ENCODE data around the gene LGALS16. TPM values are rescaled to one million over a fixed set of nuclear protein-coding genes. Genes with fewer than 3 reads are reported as not detected.

LGALS16 gene
- total RNA-seq, 1 experiment from 2014 or later, result not detected

- Histone ChIP-seq H3K79me1 (ENCODE audit: insufficient read depth, low read depth, low read length, poor library complexity, severe bottlenecking) (no peaks in the 10 kb centered on the region), H3K9me3 (ENCODE audit: control insufficient read depth, low read depth, low read length) (no peaks in the 10 kb centered on the region), H3K14ac (ENCODE audit: insufficient read depth, low read length) (no peak overlapping the region), H2BK15ac (ENCODE audit: low read depth, low read length) (no peak overlapping the region), H2AFZ (ENCODE audit: low read length) (no peak overlapping the region), H3K4me2 (ENCODE audit: insufficient read depth, insufficient read length, low read length) (no peak overlapping the region), H2BK20ac (ENCODE audit: low read depth, low read length, poor library complexity, severe bottlenecking) (no peak overlapping the region), H4K20me1 (ENCODE audit: control insufficient read depth, insufficient read depth, insufficient read length) (no peaks in the 10 kb centered on the region), H2AK5ac (ENCODE audit: insufficient read length, low read length) (no peak overlapping the region), H3T11ph (ENCODE audit: low read length) (no peak overlapping the region), H3K56ac (ENCODE audit: insufficient read length, low read depth, low read length) (no peak overlapping the region), H2BK12ac (ENCODE audit: insufficient read length, low read depth, low read length) (no peak overlapping the region), H3K23me2 (ENCODE audit: insufficient read length, low read depth, low read length, poor library complexity, severe bottlenecking) (no peaks in the 10 kb centered on the region), H2BK5ac (ENCODE audit: insufficient read length, low read length) (no peak overlapping the region), H3K4me1 (ENCODE audit: insufficient read depth, low read length) (no peaks in the 10 kb centered on the region), H4K8ac (replicated peaks; ENCODE audit: insufficient read length, low read depth, low read length) (no peak overlapping the region), H4K91ac (ENCODE audit: insufficient read length, low read depth, low read length) (no peak overlapping the region), H3K18ac (ENCODE audit: insufficient read length, low read depth, low read length) (no peak overlapping the region), H3K27me3 (ENCODE audit: insufficient read depth, low read length) (no peaks in the 10 kb centered on the region), H3K79me2 (ENCODE audit: insufficient read depth, low read length) (no peaks in the 10 kb centered on the region), H4K5ac (ENCODE audit: insufficient read length, low read depth, low read length) (no peak overlapping the region), H3K4ac (ENCODE audit: low read depth, low read length) (no peak overlapping the region), H2BK120ac (ENCODE audit: low read depth, low read length, poor library complexity, severe bottlenecking) (no peak overlapping the region), H3K9ac (ENCODE audit: extremely low read depth, insufficient read length, low read length) (no peak overlapping the region), H3K27ac (ENCODE audit: insufficient read length, low read depth, low read length) (no peak overlapping the region), H3K23ac (ENCODE audit: insufficient read length, low read depth, low read length) (no peak overlapping the region)
- Mint-ChIP-seq H3K9me3 (peaks cover 0 to 4% of the 10 kb centered on the region in 2 experiments; a peak in 1 of 5 replicates), H3K27me3 (ENCODE audit: low read depth) (peaks cover 77% of the 10 kb centered on the region), H3K4me1 (no peaks in the 10 kb centered on the region), H3K4me3 (no peak overlapping the region), H3K27ac (no peak overlapping the region), H3K36me3 (ENCODE audit: insufficient read depth in 1 of 3, low read depth in 3 of 3) (no peaks in the 10 kb centered on the region)
- no CpG with 5 or more reads among the region's 6 CpGs for WGBS (ENCODE audit: extremely low coverage, insufficient read length, low lambda C conversion rate)
- TF ChIP-seq, protein P1, sequence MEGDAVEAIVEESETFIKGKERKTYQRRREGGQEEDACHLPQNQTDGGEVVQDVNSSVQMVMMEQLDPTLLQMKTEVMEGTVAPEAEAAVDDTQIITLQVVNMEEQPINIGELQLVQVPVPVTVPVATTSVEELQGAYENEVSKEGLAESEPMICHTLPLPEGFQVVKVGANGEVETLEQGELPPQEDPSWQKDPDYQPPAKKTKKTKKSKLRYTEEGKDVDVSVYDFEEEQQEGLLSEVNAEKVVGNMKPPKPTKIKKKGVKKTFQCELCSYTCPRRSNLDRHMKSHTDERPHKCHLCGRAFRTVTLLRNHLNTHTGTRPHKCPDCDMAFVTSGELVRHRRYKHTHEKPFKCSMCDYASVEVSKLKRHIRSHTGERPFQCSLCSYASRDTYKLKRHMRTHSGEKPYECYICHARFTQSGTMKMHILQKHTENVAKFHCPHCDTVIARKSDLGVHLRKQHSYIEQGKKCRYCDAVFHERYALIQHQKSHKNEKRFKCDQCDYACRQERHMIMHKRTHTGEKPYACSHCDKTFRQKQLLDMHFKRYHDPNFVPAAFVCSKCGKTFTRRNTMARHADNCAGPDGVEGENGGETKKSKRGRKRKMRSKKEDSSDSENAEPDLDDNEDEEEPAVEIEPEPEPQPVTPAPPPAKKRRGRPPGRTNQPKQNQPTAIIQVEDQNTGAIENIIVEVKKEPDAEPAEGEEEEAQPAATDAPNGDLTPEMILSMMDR (conservative IDR thresholded peaks at IDR 0.05), result no peak
- DNase-seq, result no peak
These were observed 9.8 kb upstream of the LGALS16 start for GRCh38 chr19:39645800-39646411.

Measured in H9 (cell line).